ENCODE results near the gene CDH15. TPM values are rescaled to one million over a fixed set of nuclear protein-coding genes. Genes with fewer than 3 reads are reported as not detected.

The CDH15 gene
- total and polyA plus RNA-seq, 8 donors, result 0.29 to 4.2 (median 0.43) TPM

DNA sequence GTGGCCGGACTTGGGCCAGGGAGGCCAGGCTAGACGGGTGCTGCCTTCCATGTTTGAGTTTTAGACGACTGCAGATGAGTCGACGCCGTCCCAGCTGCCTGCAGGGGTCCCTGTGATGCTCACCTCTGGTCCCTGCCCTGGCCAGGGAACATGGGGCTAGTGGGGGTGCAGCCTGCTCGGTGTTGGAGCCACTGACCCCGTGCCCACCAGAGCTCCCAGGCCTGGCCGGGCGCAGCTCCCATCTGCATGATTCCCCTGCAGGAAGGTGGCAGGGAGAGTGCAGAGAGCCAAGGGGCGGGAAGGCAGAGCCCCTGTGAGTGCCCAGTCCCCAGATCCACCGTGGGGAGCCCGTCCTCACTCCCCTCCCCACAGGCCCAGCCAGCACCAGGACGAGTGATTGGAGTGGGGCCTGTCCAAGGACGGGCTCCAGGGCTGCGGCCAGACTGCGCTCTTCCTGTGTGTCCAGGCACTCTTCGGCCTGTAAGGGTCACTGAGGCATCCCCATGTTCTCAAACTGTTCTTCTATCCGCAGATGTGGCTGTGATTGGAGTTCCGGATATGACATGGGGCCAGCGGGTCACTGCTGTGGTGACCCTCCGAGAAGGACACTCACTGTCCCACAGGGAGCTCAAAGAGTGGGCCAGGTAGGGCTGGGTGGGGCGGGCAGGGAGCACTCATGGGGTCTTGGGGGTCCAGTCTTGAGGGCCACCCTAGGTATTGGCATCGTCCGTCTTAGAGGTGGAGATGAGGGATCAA lies 26.0 kb upstream of the CDH15 start:
- no peak overlapping the region for H3K4me3 ChIP-seq
- H3K36me3 ChIP-seq, result peaks cover 0 to 86% of the 10 kb centered on the region in 2 donors
- TF ChIP-seq CTCF (IDR thresholded peaks at IDR 0.05), result no peak
- H3K9me3 ChIP-seq, result peaks cover 0 to 18% of the 10 kb centered on the region in 2 donors
- intact Hi-C loops (cut with DNase I), result no loop called here
- DNase-seq (peak in 1 of 4 donors; percentile 69), ATAC-seq (no peak)
- H3K4me1 ChIP-seq, result no peaks in the 10 kb centered on the region
- H3K27ac ChIP-seq, result no peak overlapping the region
- H3K27me3 ChIP-seq, result no peaks in the 10 kb centered on the region

DNA sequence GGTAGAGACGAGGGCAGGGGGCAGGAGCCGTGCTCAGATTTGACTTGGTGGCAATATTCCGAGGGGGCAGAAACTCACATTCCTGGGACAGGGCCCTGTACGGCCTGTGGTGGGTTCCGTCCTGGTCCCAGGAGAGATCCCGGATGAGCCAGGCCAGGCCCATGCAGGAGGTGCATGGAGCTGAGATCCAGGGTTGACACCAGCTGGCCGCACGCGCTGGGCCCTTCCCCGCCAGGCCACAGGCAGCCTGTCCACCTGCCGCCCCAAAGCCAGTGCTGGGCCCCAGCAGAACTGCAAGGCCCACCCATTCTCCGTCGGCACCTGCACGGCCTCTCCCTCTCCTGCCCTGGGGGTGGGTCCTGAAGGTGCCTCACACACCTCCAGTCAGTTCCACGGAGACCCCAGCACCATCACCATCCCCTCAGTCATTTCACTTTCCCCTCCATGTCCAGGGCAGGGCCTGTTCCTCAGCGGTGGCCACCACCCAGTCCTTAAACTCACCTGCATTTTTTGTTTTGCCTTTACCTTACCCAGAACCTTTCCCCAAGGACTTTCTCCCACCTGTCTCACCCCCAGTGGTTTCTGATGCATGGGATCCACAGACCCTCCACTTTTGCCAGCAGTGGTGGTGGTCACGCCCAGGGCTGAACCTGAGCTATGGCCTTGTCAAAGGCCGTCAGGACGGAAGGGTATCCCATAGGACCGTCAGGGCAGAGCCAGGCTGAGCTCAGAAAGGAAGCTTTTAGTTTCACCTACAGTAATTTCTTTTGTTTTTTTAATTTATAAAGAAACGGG lies 25.1 kb upstream of the CDH15 start:
- ATAC-seq (no peak), DNase-seq (no peak)
- Histone ChIP-seq H3K27ac (no peak overlapping the region), H3K4me1 (no peaks in the 10 kb centered on the region), H3K9me3 (peaks cover 0 to 18% of the 10 kb centered on the region in 2 donors), H3K36me3 (peaks cover 0 to 86% of the 10 kb centered on the region in 2 donors), H3K4me3 (no peak overlapping the region), H3K27me3 (no peaks in the 10 kb centered on the region)
- intact Hi-C loops (cut with DNase I), result no loop called here
- TF ChIP-seq CTCF (IDR thresholded peaks at IDR 0.05), result no peak

DNA sequence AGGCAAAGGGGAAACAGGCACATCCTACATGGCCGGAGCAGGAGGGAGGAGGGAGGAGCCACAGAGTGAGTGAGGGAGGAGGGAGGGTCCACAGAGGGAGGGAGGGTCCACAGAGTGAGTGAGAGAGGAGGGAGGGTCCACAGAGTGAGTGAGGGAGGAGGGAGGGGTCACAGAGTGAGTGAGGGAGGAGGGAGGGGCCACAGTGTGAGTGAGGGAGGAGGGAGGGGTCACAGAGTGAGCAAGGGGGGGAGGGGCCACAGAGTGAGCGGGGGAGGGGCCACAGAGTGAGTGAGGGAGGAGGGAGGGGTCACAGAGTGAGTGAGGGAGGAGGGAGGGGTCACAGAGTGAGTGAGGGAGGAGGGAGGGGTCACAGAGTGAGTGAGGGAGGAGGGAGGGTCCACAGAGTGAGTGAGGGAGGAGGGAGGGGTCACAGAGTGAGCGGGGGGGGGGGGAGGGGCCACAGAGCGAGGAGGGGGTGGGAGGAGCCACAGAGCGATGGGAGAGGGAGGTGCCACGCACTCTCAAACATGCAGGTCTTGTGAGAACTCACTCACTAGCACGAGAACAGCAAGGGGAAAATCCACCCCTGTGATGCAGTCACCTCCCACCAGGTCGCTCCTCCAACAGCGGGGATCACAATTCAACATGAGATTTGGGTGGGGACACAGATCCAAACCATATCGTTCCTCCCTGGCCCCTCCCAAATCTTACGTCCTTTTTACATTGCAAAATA lies 24.3 kb upstream of the CDH15 start:
- Histone ChIP-seq H3K27me3 (no peaks in the 10 kb centered on the region), H3K4me1 (no peaks in the 10 kb centered on the region), H3K4me3 (no peak overlapping the region), H3K27ac (no peak overlapping the region), H3K36me3 (peaks cover 0 to 86% of the 10 kb centered on the region in 2 donors), H3K9me3 (peaks cover 0 to 18% of the 10 kb centered on the region in 2 donors)
- no peak for TF ChIP-seq CTCF (IDR thresholded peaks at IDR 0.05)
- DNase-seq (no peak), ATAC-seq (no peak)
- intact Hi-C loops (cut with DNase I), result no loop called here

DNA sequence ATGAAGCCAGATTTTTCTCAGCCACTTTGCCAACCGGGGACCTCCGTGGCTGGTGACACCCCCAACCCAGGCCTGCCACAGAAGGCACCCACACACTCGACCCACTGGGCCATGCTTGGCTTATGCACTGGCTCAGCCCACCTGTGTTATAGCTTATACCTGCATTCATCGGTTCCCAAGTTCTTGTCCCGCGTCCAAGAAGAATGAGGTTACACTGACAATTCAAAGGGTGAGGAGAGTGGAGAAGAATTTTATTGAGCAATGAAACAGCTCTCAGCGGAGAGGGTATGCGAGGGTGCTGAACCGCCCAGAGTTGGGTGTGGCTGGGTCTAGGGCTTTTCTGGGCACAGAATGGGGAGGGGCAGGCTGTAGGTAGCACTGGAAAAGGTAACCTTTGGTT lies 22.2 kb upstream of the CDH15 start:
- ATAC-seq, result no peak
- Histone ChIP-seq H3K4me3 (no peak overlapping the region), H3K36me3 (peaks cover 0 to 68% of the 10 kb centered on the region in 2 donors), H3K9me3 (peaks cover 0 to 18% of the 10 kb centered on the region in 2 donors), H3K27ac (no peak overlapping the region), H3K27me3 (no peaks in the 10 kb centered on the region), H3K4me1 (no peaks in the 10 kb centered on the region)
- TF ChIP-seq CTCF (IDR thresholded peaks at IDR 0.05), result no peak
- DNase-seq, result no peak
- intact Hi-C loops (cut with DNase I), result no loop called here

Measured in left lung (tissue), 10 donors.